ENCODE measurements around the gene ZGRF1. TPM values are rescaled to one million over a fixed set of nuclear protein-coding genes. Genes with fewer than 3 reads are reported as not detected.
A peak's percentile ranks its signal among the peaks of the same experiment; 100 is the strongest.

The ZGRF1 gene
- total and polyA plus RNA-seq, 10 of the 15 experiments (the other 5 are each of a cell fraction or from before 2014, with no cell fraction given): 8.5 to 32.1 (median 20.1) TPM

DNA sequence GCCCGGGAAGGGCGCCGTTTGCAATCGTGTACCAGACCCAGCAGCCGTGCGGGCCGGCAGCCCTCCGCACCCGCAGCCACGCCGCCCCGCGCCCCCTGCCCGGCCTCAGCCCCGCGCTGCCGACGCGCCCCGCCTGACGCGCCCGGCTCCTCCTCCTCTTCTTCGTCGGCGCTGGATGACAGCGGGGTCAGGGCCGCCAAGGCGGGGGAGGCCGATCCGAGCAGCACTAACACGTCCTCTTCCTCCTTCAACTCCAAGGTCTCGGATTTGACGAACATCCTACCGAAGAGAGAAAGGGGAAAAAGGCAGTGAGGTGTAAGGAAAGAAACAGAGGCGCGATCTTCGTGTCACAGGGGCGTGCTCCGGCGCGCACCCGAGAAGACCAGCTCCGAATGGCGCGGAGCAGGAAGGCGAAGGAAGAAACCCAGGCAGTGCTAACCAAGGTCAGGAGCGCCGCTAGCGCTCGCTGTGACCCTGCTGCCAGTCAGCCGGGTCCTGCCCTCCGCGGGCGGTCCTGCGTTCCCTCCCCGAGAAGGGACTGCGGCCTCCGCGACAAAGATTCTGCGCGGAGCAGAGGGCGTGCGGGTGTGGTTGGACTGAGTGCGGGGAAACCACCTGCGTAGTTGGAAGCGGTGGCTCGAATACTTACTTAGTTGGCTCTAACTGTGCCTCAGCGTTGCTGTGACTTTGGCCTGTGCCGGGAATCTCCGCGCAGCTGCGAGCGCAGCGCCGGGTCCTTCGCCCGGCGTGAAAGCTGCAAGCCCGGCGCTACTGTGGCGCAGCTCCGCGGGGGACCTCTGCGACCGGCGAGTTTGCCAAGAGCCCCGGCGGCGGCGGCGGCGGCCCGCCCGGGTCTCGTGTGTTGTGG, 121.3 kb downstream of the ZGRF1 start (continued):
- TF ChIP-seq, protein P1, sequence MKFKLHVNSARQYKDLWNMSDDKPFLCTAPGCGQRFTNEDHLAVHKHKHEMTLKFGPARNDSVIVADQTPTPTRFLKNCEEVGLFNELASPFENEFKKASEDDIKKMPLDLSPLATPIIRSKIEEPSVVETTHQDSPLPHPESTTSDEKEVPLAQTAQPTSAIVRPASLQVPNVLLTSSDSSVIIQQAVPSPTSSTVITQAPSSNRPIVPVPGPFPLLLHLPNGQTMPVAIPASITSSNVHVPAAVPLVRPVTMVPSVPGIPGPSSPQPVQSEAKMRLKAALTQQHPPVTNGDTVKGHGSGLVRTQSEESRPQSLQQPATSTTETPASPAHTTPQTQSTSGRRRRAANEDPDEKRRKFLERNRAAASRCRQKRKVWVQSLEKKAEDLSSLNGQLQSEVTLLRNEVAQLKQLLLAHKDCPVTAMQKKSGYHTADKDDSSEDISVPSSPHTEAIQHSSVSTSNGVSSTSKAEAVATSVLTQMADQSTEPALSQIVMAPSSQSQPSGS (IDR thresholded peaks at IDR 0.05; ENCODE audit: low read length): no peak
- TF ChIP-seq, protein P2, sequence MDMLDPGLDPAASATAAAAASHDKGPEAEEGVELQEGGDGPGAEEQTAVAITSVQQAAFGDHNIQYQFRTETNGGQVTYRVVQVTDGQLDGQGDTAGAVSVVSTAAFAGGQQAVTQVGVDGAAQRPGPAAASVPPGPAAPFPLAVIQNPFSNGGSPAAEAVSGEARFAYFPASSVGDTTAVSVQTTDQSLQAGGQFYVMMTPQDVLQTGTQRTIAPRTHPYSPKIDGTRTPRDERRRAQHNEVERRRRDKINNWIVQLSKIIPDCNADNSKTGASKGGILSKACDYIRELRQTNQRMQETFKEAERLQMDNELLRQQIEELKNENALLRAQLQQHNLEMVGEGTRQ (IDR thresholded peaks at IDR 0.05; ENCODE audit: borderline replicate concordance, low read depth, low read length): no peak
- TF ChIP-seq CHD4 (IDR thresholded peaks at IDR 0.05): no peak
- TF ChIP-seq, protein P3, sequence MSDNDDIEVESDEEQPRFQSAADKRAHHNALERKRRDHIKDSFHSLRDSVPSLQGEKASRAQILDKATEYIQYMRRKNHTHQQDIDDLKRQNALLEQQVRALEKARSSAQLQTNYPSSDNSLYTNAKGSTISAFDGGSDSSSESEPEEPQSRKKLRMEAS (IDR thresholded peaks at IDR 0.05; ENCODE audit: low read depth, low read length): no peak
- no peak for TF ChIP-seq JUNB (IDR thresholded peaks at IDR 0.05)
- no peak for TF ChIP-seq RAD51 (IDR thresholded peaks at IDR 0.05)
- TF ChIP-seq ATF7 (IDR thresholded peaks at IDR 0.05; ENCODE audit: low read depth): no peak
- 0 out of 2 replicates have a peak, but pooled peaks have one; percentile 5 for TF ChIP-seq IRF4 (IDR thresholded peaks at IDR 0.05; ENCODE audit: low read depth, low read length)
- no peak for TF ChIP-seq MYC (IDR thresholded peaks at IDR 0.05; ENCODE audit: insufficient read depth, insufficient read length, insufficient replicate concordance, low read length, severe bottlenecking)
- no peak for TF ChIP-seq CHD1 (IDR thresholded peaks at IDR 0.05; ENCODE audit: low read depth, low read length)
- no peak for TF ChIP-seq SREBF2 (IDR thresholded peaks at IDR 0.05; ENCODE audit: low read length)
- TF ChIP-seq, protein P4, sequence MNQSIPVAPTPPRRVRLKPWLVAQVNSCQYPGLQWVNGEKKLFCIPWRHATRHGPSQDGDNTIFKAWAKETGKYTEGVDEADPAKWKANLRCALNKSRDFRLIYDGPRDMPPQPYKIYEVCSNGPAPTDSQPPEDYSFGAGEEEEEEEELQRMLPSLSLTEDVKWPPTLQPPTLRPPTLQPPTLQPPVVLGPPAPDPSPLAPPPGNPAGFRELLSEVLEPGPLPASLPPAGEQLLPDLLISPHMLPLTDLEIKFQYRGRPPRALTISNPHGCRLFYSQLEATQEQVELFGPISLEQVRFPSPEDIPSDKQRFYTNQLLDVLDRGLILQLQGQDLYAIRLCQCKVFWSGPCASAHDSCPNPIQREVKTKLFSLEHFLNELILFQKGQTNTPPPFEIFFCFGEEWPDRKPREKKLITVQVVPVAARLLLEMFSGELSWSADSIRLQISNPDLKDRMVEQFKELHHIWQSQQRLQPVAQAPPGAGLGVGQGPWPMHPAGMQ (IDR thresholded peaks at IDR 0.05; ENCODE audit: borderline replicate concordance): 0 out of 2 replicates have a peak, but pooled peaks have one; percentile 24
- no peak for TF ChIP-seq BRCA1 (IDR thresholded peaks at IDR 0.05; ENCODE audit: low read depth, low read length)
- TF ChIP-seq PAX8 (IDR thresholded peaks at IDR 0.05): no peak
- TF ChIP-seq TBL1XR1 (IDR thresholded peaks at IDR 0.05; ENCODE audit: low read depth, low read length): no peak
- TF ChIP-seq SMAD5 (IDR thresholded peaks at IDR 0.05; ENCODE audit: low read depth): no peak
- TF ChIP-seq, protein P5, sequence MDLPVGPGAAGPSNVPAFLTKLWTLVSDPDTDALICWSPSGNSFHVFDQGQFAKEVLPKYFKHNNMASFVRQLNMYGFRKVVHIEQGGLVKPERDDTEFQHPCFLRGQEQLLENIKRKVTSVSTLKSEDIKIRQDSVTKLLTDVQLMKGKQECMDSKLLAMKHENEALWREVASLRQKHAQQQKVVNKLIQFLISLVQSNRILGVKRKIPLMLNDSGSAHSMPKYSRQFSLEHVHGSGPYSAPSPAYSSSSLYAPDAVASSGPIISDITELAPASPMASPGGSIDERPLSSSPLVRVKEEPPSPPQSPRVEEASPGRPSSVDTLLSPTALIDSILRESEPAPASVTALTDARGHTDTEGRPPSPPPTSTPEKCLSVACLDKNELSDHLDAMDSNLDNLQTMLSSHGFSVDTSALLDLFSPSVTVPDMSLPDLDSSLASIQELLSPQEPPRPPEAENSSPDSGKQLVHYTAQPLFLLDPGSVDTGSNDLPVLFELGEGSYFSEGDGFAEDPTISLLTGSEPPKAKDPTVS (IDR thresholded peaks at IDR 0.05; ENCODE audit: low read depth, low read length): no peak
- TF ChIP-seq TCF3 (IDR thresholded peaks at IDR 0.05; ENCODE audit: borderline replicate concordance, insufficient read depth, low read depth, low read length): no peak
- no peak for TF ChIP-seq KLF5 (IDR thresholded peaks at IDR 0.05; ENCODE audit: partially characterized antibody)
- TF ChIP-seq IKZF1 (conservative IDR thresholded peaks at IDR 0.05): peak; percentile 50
- TF ChIP-seq, protein P6, sequence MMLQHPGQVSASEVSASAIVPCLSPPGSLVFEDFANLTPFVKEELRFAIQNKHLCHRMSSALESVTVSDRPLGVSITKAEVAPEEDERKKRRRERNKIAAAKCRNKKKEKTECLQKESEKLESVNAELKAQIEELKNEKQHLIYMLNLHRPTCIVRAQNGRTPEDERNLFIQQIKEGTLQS (IDR thresholded peaks at IDR 0.05; ENCODE audit: borderline replicate concordance, extremely low read depth, low read depth, low read length): no peak
- TF ChIP-seq POLR2AphosphoS2 (IDR thresholded peaks at IDR 0.05; ENCODE audit: low read depth, low read length): no peak
- no peak for TF ChIP-seq ESRRA (IDR thresholded peaks at IDR 0.05; ENCODE audit: low read length)
- TF ChIP-seq STAT3 (IDR thresholded peaks at IDR 0.05; ENCODE audit: low read depth, low read length): no peak
- TF ChIP-seq MXI1 (IDR thresholded peaks at IDR 0.05; ENCODE audit: low read depth, low read length): 0 out of 2 replicates have a peak, but pooled peaks have one; percentile 38
- no peak for TF ChIP-seq DPF2 (IDR thresholded peaks at IDR 0.05)
- TF ChIP-seq YY1 (IDR thresholded peaks at IDR 0.05; ENCODE audit: low read depth, low read length): peak; percentile 59; the same call in 1 of the 2 replicates

All from GM12878 (cell line).